K562 (cell line): ENCODE data around the gene CCNI. TPM values are rescaled to one million over a fixed set of nuclear protein-coding genes. Genes with fewer than 3 reads are reported as not detected.
A peak's percentile ranks its signal among the peaks of the same experiment; 100 is the strongest.

ENCODE experiments used
- ATF4 ChIP-seq: fragments of 450-650 bp; formaldehyde crosslinking; IDR thresholded peaks from 2 replicates; pipeline ENCODE4 v1.4.0; 2022; ENCODE audit warnings: mild to moderate bottlenecking, moderate library complexity
- CEBPB ChIP-seq: fragments of 450-650 bp; IDR thresholded peaks from 2 replicates; pipeline ENCODE4 v1.6.1; 2016; ENCODE audit warnings: missing genetic modification characterization, missing compliant biosample characterization
- CHAMP1 ChIP-seq: fragments of 450-650 bp; IDR thresholded peaks from 2 replicates; pipeline ENCODE4 v1.6.1; 2016; ENCODE audit warnings: mild to moderate bottlenecking
- DEAF1 ChIP-seq: fragments of 450-650 bp; formaldehyde crosslinking; IDR thresholded peaks from 2 replicates; pipeline ENCODE4 v1.4.0; 2020; ENCODE audit warnings: mild to moderate bottlenecking, moderate library complexity
- GTF2B ChIP-seq: IDR thresholded peaks from 2 replicates; pipeline ENCODE4 v1.6.1; 2011; ENCODE audit not compliant: insufficient read length; ENCODE audit errors: extremely low read depth
- MXI1 ChIP-seq: IDR thresholded peaks from 2 replicates; pipeline ENCODE4 v1.6.1; 2011; ENCODE audit warnings: low read depth, mild to moderate bottlenecking, improper control_type of control experiment, low read length
- NCOR1 ChIP-seq: fragments of 450-650 bp; IDR thresholded peaks from 2 replicates; pipeline ENCODE4 v1.6.1; 2016; ENCODE audit warnings: mild to moderate bottlenecking, moderate library complexity
- NR2C1 ChIP-seq, 2 experiments: fragments of 450-650 bp; IDR thresholded peaks; 2 replicates each; pipeline ENCODE4 v1.6.1; 2017; ENCODE audit warnings: mild to moderate bottlenecking in 2 of 2, antibody characterized with exemption in 1 of 2, inconsistent platforms in 1 of 2, missing compliant biosample characterization in 1 of 2, missing genetic modification characterization in 1 of 2
- RAD21 ChIP-seq, 2 experiments: fragments of 250-450 bp in 1 of 2; fragments of 450-650 bp in 1 of 2; sonication (Bioruptor Pico) in 1 of 2; formaldehyde crosslinking in 1 of 2; IDR thresholded peaks in 1 of 2; conservative IDR thresholded peaks in 1 of 2; 2 replicates each; pipeline versions ENCODE4 v1.4.0 to v1.8.0; 2020 to 2022; ENCODE audit warnings: mild to moderate bottlenecking in 2 of 2, moderate library complexity in 1 of 2
- STAT5B ChIP-seq: fragments of 250-450 bp; sonication (Bioruptor Pico); IDR thresholded peaks from 2 replicates; pipeline ENCODE4 v1.8.0; 2021; ENCODE audit warnings: mild to moderate bottlenecking, inconsistent platforms
- ZBTB2 ChIP-seq: fragments of 450-650 bp; IDR thresholded peaks from 2 replicates; pipeline ENCODE4 v1.6.1; 2016; ENCODE audit warnings: antibody characterized with exemption
- ZFP36 ChIP-seq: fragments of 150-350 bp; IDR thresholded peaks from 2 replicates; pipeline ENCODE4 v1.6.1; 2018; ENCODE audit warnings: low read length, low read depth; ENCODE audit not compliant: partially characterized antibody
- ZNF184 ChIP-seq: sonication (generic); formaldehyde crosslinking; IDR thresholded peaks from 2 replicates; pipeline ENCODE4 v1.5.0; 2020; ENCODE audit warnings: missing genetic modification reagents
- ZNF24 ChIP-seq: fragments of 450-650 bp; IDR thresholded peaks from 2 replicates; pipeline ENCODE4 v1.6.1; 2016
- ZNF408 ChIP-seq: fragments of 250-450 bp; sonication (Bioruptor Pico); IDR thresholded peaks from 2 replicates; pipeline ENCODE4 v1.4.0; 2020; ENCODE audit warnings: low read depth, mild to moderate bottlenecking, moderate library complexity
- ZNF639 ChIP-seq, 2 experiments: fragments of 200-800 bp in 1 of 2; sonication (Bioruptor generic) in 1 of 2; sonication (generic) in 1 of 2; formaldehyde crosslinking in 1 of 2; IDR thresholded peaks in 1 of 2; conservative IDR thresholded peaks in 1 of 2; 2 replicates each; pipeline versions ENCODE4 v1.5.0 to v1.6.1; 2016 to 2020; ENCODE audit warnings: missing compliant biosample characterization in 1 of 2, missing genetic modification characterization in 1 of 2, missing genetic modification reagents in 1 of 2
- polyA plus RNA-seq, 8 experiments: library from polyadenylated mRNA; depleted of rRNA in 4 of 8; stranded (reverse) in 5 of 8; unstranded in 3 of 8; fragments of >200 nt; fragmentation: Nextera tagmentation in 2 of 8; fragmentation: Illumina TruSeq in 1 of 8; extraction: Ambion mirVana in 2 of 8; extraction: Trizol in 1 of 8; gene quantifications; 2 replicates each; pipeline versions ENCODE4 v1.2.1 to v1.2.3, GENCODE V29; 2011 to 2014; ENCODE audit warnings: inconsistent platforms in 1 of 8, missing spikeins in 1 of 8
- total RNA-seq, 7 experiments: library from RNA; depleted of rRNA in 6 of 7; stranded (reverse); fragments of >200 nt in 6 of 7; fragmentation: Illumina TruSeq in 2 of 7; extraction: Trizol in 2 of 7; gene quantifications; 2 replicates each; pipeline versions ENCODE4 v1.2.1 to v1.2.3, GENCODE V29; 2011 to 2021; ENCODE audit warnings: low replicate concordance in 1 of 7

CCNI gene
- total and polyA plus RNA-seq, 9 of the 15 experiments (the other 6 are each of a cell fraction or from before 2014, with no cell fraction given): 43.3 to 159 (median 98.5) TPM

GRCh38 chr4:77075869-77076799 is at the start of gene CCNI (continued):
- peak; percentile 97 for TF ChIP-seq ZBTB2
- peak; percentile 91 for TF ChIP-seq CHAMP1
- peak; percentile 64 for TF ChIP-seq GTF2B
- TF ChIP-seq MXI1: no peak
- peak; percentile 71 for TF ChIP-seq NCOR1
- peak; percentile 52; the same call in 1 of the 2 replicates for TF ChIP-seq ATF4
- TF ChIP-seq ZFP36: no peak
- TF ChIP-seq STAT5B (CRISPR knock-in tag): no peak
- TF ChIP-seq NR2C1 (IDR thresholded peaks at IDR 0.05): peak; percentile 73
- TF ChIP-seq NR2C1 (tag; IDR thresholded peaks at IDR 0.05): peak; percentile 60
- no peak for TF ChIP-seq CEBPB (tag)
- no peak; a peak in 1 of 4 replicates for TF ChIP-seq ZNF639 (CRISPR knock-in tag; conservative IDR thresholded peaks at IDR 0.05 in 1 of 2, IDR thresholded peaks at IDR 0.05 in 1 of 2)
- TF ChIP-seq ZNF408 (CRISPR knock-in tag): no peak
- TF ChIP-seq DEAF1 (CRISPR knock-in tag): 0 out of 2 replicates have a peak, but pooled peaks have one; percentile 3
- TF ChIP-seq ZNF24: peak; percentile 68; the same call in 1 of the 2 replicates
- TF ChIP-seq RAD21 (CRISPR knock-in tag; conservative IDR thresholded peaks at IDR 0.05 in 1 of 2, IDR thresholded peaks at IDR 0.05 in 1 of 2): no peak
- no peak for TF ChIP-seq ZNF184 (CRISPR knock-in tag)
